ENCODE results near the gene SIM2.

GRCh38 chr21:36654796-36655325 is 44.1 kb upstream of the SIM2 start:
- TF ChIP-seq, protein P1, sequence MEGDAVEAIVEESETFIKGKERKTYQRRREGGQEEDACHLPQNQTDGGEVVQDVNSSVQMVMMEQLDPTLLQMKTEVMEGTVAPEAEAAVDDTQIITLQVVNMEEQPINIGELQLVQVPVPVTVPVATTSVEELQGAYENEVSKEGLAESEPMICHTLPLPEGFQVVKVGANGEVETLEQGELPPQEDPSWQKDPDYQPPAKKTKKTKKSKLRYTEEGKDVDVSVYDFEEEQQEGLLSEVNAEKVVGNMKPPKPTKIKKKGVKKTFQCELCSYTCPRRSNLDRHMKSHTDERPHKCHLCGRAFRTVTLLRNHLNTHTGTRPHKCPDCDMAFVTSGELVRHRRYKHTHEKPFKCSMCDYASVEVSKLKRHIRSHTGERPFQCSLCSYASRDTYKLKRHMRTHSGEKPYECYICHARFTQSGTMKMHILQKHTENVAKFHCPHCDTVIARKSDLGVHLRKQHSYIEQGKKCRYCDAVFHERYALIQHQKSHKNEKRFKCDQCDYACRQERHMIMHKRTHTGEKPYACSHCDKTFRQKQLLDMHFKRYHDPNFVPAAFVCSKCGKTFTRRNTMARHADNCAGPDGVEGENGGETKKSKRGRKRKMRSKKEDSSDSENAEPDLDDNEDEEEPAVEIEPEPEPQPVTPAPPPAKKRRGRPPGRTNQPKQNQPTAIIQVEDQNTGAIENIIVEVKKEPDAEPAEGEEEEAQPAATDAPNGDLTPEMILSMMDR (IDR thresholded peaks at IDR 0.05) = no peak
- no peak for TF ChIP-seq ZFX (IDR thresholded peaks at IDR 0.05; ENCODE audit: borderline replicate concordance)
